ENCODE results near the gene TMEM89.

TMEM89 gene

GRCh38 chr3:48594417-48595049 lies 27.0 kb downstream of the TMEM89 start:
- in situ Hi-C loops (cut with HindIII; ENCODE audit: low sequenced_read_pairs): no loop called here

GRCh38 chr3:48593337-48593736 lies 28.2 kb downstream of the TMEM89 start:
- in situ Hi-C loops (cut with HindIII; ENCODE audit: low sequenced_read_pairs): no loop called here

- in situ Hi-C loops (cut with HindIII; ENCODE audit: low sequenced_read_pairs): no loop called here
These were observed 29.0 kb downstream of the TMEM89 start for GRCh38 chr3:48592519-48593087.

GRCh38 chr3:48591886-48592518 lies 29.6 kb downstream of the TMEM89 start:
- in situ Hi-C loops (cut with HindIII; ENCODE audit: low sequenced_read_pairs): no loop called here

GRCh38 chr3:48591436-48591835 lies 30.1 kb downstream of the TMEM89 start:
- in situ Hi-C loops (cut with HindIII; ENCODE audit: low sequenced_read_pairs): no loop called here

- in situ Hi-C loops (cut with HindIII; ENCODE audit: low sequenced_read_pairs): no loop called here
These were observed 33.3 kb downstream of the TMEM89 start for GRCh38 chr3:48588230-48588629.

- in situ Hi-C loops (cut with HindIII; ENCODE audit: low sequenced_read_pairs): no loop called here
These were observed 33.9 kb downstream of the TMEM89 start for GRCh38 chr3:48587686-48588085.

GRCh38 chr3:48585411-48585810 lies 36.2 kb downstream of the TMEM89 start:
- in situ Hi-C loops (cut with HindIII; ENCODE audit: low sequenced_read_pairs): no loop called here

- in situ Hi-C loops (cut with HindIII; ENCODE audit: low sequenced_read_pairs): no loop called here
These were observed 36.7 kb downstream of the TMEM89 start for GRCh38 chr3:48584836-48585235.

- in situ Hi-C loops (cut with HindIII; ENCODE audit: low sequenced_read_pairs): no loop called here
These were observed 39.7 kb downstream of the TMEM89 start for GRCh38 chr3:48581621-48582481.

- in situ Hi-C loops (cut with HindIII; ENCODE audit: low sequenced_read_pairs): no loop called here
These were observed 44.9 kb downstream of the TMEM89 start for GRCh38 chr3:48576647-48577046.

GRCh38 chr3:48575366-48575765 lies 46.2 kb downstream of the TMEM89 start:
- in situ Hi-C loops (cut with HindIII; ENCODE audit: low sequenced_read_pairs): no loop called here

GRCh38 chr3:48573973-48574585 lies 47.5 kb downstream of the TMEM89 start:
- in situ Hi-C loops (cut with HindIII; ENCODE audit: low sequenced_read_pairs): no loop called here

- in situ Hi-C loops (cut with HindIII; ENCODE audit: low sequenced_read_pairs): no loop called here
These were observed 49.1 kb downstream of the TMEM89 start for GRCh38 chr3:48572517-48572916.

- in situ Hi-C loops (cut with HindIII; ENCODE audit: low sequenced_read_pairs): no loop called here
These were observed 49.6 kb downstream of the TMEM89 start for GRCh38 chr3:48571938-48572337.

Measured in endothelial cell of hepatic sinusoid (primary cell).